ENCODE data around the gene PLK5. TPM values are rescaled to one million over a fixed set of nuclear protein-coding genes. Genes with fewer than 3 reads are reported as not detected.

Gene PLK5

Small RNAs within 50 kb of the gene (small RNA-seq; reads per million reads assigned to genes)
- gene AC005943.2 (ENCODE audit: insufficient read depth): not detected
- not detected for gene RN7SL477P (ENCODE audit: insufficient read depth)
